D721Med (cell line): ENCODE data around the gene ARVCF.

Experiments used
- DNase-seq: peaks from one replicate; pipeline ENCODE4 v3.0.0; 2011; ENCODE audit warnings: low spot score; ENCODE audit not compliant: insufficient read length
- FAIRE-seq: peaks from 2 replicates; lab custom pipeline; 2011; peaks lifted over from hg19 to GRCh38; lab: Jason Lieb, UNC
- CTCF ChIP-seq: IDR thresholded peaks from 2 replicates; pipeline ENCODE4 v1.5.1; 2012; ENCODE audit warnings: mild to moderate bottlenecking, control low read depth; ENCODE audit not compliant: insufficient read depth; ENCODE audit errors: missing control alignments

The ARVCF gene

GRCh38 chr22:20051927-20052308 lies 35.3 kb upstream of the ARVCF start:
- no peak for FAIRE-seq
- no peak for TF ChIP-seq CTCF
- no peak for DNase-seq

GRCh38 chr22:20046730-20047129 lies 30.1 kb upstream of the ARVCF start:
- DNase-seq (no peak), FAIRE-seq (no peak)
- no peak for TF ChIP-seq CTCF

GRCh38 chr22:20044495-20045151 lies 28.0 kb upstream of the ARVCF start:
- FAIRE-seq = no peak
- TF ChIP-seq CTCF = no peak
- DNase-seq = no peak

GRCh38 chr22:20043997-20044342 lies 27.3 kb upstream of the ARVCF start:
- FAIRE-seq (no peak), DNase-seq (no peak)
- no peak for TF ChIP-seq CTCF

GRCh38 chr22:20043057-20043996 lies 26.7 kb upstream of the ARVCF start:
- TF ChIP-seq CTCF = no peak
- no peak for DNase-seq
- no peak for FAIRE-seq

- FAIRE-seq = no peak
- DNase-seq = no peak
- TF ChIP-seq CTCF = no peak
Measured at GRCh38 chr22:20040327-20041200, 23.9 kb upstream of the ARVCF start.
